BLaER1 treated with 17β-estradiol and CSF1 and Interleukin-3, amounts not matched to agents 10 nM and 100 nM (cell line): ENCODE results near the gene LTBP2.

Source experiments
- H3K27ac ChIP-seq, 11 experiments: shearing (Covaris generic); formaldehyde crosslinking; 2 replicates each; pipeline ENCODE4 v1.8.1; 2022
- H3K27me3 ChIP-seq, 11 experiments: shearing (Covaris generic); formaldehyde crosslinking; 2 replicates each; pipeline ENCODE4 v1.8.1; 2022
- H3K36me3 ChIP-seq, 11 experiments: shearing (Covaris generic); formaldehyde crosslinking; 2 replicates each; pipeline ENCODE4 v1.8.1; 2022
- H3K4me1 ChIP-seq, 10 experiments: shearing (Covaris generic); formaldehyde crosslinking; 2 replicates each; pipeline ENCODE4 v1.8.1; 2022
- H3K4me2 ChIP-seq, 11 experiments: shearing (Covaris generic); formaldehyde crosslinking; 2 replicates each; pipeline ENCODE4 v1.8.1; 2022
- H3K4me3 ChIP-seq, 10 experiments: shearing (Covaris generic); formaldehyde crosslinking; 2 replicates each; pipeline ENCODE4 v1.8.1; 2022
- H3K9ac ChIP-seq, 11 experiments: shearing (Covaris generic); formaldehyde crosslinking; 2 replicates each; pipeline ENCODE4 v1.8.1; 2022
- H3K9me3 ChIP-seq, 11 experiments: shearing (Covaris generic); formaldehyde crosslinking; replicated peaks in 1 of 11; 2 replicates each; pipeline ENCODE4 v1.8.1; 2022
- H4K20me1 ChIP-seq, 11 experiments: shearing (Covaris generic); formaldehyde crosslinking; 2 replicates each; pipeline ENCODE4 v1.8.1; 2022
- Cebpa-rat ChIP-seq, 11 experiments: shearing (Covaris generic); IDR thresholded peaks; 2 replicates each; pipeline ENCODE4 v1.8.1; 2022

LTBP2 gene

DNA sequence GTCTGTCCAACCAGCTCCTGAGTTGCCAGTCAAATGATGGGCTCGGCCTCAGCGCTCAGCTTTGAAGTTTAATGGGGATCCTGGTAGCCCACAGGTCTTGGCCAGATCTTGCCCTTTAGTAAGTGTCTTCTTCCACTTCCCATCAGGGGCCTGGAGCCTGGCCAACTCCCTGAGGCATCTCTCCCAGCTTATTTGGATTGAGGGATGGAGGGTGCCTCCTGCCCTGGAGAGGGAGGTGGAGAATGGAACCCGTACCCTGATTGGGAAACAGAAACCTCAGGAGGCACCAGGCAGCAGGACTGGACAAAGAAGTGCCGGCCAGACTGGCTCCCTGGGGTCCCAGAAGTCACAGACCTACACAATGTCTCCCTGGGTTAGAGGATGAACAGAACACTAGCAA is 40.5 kb upstream of the LTBP2 start:
- TF ChIP-seq Cebpa-rat (IDR thresholded peaks at IDR 0.05) = peak in 1 of 11 experiments; percentile 50; a peak in 1 of 22 replicates
- H3K27me3 ChIP-seq = no peaks in the 10 kb centered on the region
- no peaks in the 10 kb centered on the region for H3K9me3 ChIP-seq
- H3K4me1 ChIP-seq = peaks cover 15 to 30% (median 17%) of the 10 kb centered on the region in 10 experiments
- peaks cover 1 to 35% (median 17%) of the 10 kb centered on the region in 11 experiments; a peak in 14 of 22 replicates for H3K36me3 ChIP-seq
- H3K4me2 ChIP-seq = no peak overlapping the region
- no peak overlapping the region for H3K27ac ChIP-seq
- H3K9ac ChIP-seq = no peak overlapping the region
- H4K20me1 ChIP-seq = peaks cover 0 to 4% (median 0%) of the 10 kb centered on the region in 11 experiments; a peak in 3 of 22 replicates
- H3K4me3 ChIP-seq = no peak overlapping the region

DNA sequence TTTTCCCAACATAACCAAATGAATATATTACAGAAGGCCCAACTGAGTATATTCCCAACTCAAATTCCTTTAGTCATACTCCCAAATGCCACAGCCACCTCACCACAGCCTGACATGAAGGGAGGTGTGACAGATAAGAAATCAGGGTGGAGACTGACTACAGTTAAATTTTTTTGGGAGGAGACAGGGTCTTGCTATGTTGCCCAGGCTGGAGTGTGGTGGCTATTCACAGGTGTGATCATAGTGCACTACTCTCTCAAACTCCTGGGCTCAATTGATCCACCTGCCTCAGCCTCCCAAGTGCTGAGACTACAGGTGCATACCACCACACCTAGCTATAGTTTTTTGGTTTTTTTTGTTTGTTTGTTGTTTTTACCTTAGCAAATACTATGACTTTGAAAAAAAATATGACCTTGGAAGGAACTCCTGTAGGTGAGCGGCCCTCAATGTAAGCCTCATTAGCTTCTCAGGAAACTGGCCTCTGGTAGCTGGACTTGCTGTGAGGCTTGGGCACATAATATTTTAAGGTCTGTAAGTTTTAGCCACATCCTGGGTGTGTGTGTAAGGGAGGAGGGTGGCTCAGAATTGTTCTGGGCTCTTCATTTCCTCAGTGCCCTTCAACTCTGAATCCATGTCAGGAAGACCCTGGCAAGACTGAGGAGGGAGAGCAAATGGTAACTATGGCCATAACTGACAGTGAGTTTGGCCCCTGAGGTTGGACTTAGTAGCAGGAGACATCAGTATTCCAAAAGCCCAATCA is 39.1 kb upstream of the LTBP2 start:
- Histone ChIP-seq H3K4me1 (peaks cover 19 to 34% (median 22%) of the 10 kb centered on the region in 10 experiments), H3K36me3 (peaks cover 0 to 21% (median 5%) of the 10 kb centered on the region in 11 experiments; a peak in 8 of 22 replicates), H3K27me3 (no peaks in the 10 kb centered on the region), H3K9me3 (no peaks in the 10 kb centered on the region), H3K27ac (no peak overlapping the region), H3K4me2 (no peak overlapping the region), H3K9ac (no peak overlapping the region), H3K4me3 (no peak overlapping the region), H4K20me1 (peaks cover 0 to 4% (median 0%) of the 10 kb centered on the region in 11 experiments; a peak in 3 of 22 replicates)
- no peak for TF ChIP-seq Cebpa-rat (IDR thresholded peaks at IDR 0.05)

DNA sequence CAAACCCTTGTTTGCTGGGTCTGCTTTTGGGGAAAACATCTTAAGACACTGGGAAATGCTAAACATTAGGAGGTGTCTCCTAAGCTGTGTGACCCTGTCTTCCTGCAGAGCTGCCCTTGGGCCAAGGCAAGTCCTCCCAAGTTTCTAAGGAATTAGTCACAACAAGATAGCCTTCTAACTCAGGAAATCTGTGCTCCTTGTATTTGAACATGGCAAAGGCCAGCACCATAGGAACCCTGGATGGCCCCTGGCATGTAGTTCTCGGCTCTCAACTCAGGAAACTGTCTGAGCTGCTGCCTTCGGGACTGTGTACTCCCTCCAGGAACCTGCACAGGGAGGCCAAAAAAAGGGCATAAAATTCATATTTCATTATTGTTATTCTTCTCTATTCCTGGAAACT is 37.6 kb upstream of the LTBP2 start:
- Histone ChIP-seq H3K27ac (no peak overlapping the region), H3K36me3 (peaks cover 0 to 17% (median 5%) of the 10 kb centered on the region in 11 experiments; a peak in 4 of 22 replicates), H3K27me3 (no peaks in the 10 kb centered on the region), H3K4me3 (no peak overlapping the region), H3K4me1 (peaks cover 19 to 30% (median 21%) of the 10 kb centered on the region in 10 experiments), H3K9me3 (no peaks in the 10 kb centered on the region), H4K20me1 (peaks cover 0 to 4% (median 0%) of the 10 kb centered on the region in 11 experiments; a peak in 3 of 22 replicates), H3K4me2 (no peak overlapping the region), H3K9ac (no peak overlapping the region)
- TF ChIP-seq Cebpa-rat (IDR thresholded peaks at IDR 0.05) = no peak

DNA sequence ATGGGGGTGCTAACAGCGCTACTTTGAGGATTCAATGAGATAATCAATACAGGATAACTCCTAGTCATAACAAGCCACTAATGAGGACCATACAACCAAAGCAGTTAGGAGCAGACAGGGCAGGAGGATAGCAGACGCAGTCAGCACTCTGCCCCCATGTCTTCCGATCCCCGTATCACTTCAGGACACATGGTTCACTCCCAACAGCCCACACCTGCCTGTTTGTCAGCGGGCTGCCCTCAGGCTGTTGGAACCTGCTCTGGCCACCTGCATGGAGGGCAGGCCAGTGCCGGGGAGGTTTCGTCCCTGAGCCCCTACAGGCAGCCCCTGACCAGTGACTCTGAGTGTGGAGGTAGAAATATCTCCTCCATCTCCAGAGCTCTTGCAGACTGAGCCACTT is 37.1 kb upstream of the LTBP2 start:
- Histone ChIP-seq H3K27ac (no peak overlapping the region), H3K4me1 (peaks cover 19 to 30% (median 21%) of the 10 kb centered on the region in 10 experiments), H3K9ac (no peak overlapping the region), H4K20me1 (peaks cover 0 to 4% (median 0%) of the 10 kb centered on the region in 11 experiments; a peak in 3 of 22 replicates), H3K36me3 (peaks cover 0 to 15% (median 4%) of the 10 kb centered on the region in 11 experiments; a peak in 4 of 22 replicates), H3K4me3 (no peak overlapping the region), H3K4me2 (peak overlapping the region in 4 of 11 experiments; percentile 64 to 82 (median 68); a peak in 4 of 22 replicates), H3K27me3 (no peaks in the 10 kb centered on the region), H3K9me3 (no peaks in the 10 kb centered on the region)
- no peak for TF ChIP-seq Cebpa-rat (IDR thresholded peaks at IDR 0.05)

DNA sequence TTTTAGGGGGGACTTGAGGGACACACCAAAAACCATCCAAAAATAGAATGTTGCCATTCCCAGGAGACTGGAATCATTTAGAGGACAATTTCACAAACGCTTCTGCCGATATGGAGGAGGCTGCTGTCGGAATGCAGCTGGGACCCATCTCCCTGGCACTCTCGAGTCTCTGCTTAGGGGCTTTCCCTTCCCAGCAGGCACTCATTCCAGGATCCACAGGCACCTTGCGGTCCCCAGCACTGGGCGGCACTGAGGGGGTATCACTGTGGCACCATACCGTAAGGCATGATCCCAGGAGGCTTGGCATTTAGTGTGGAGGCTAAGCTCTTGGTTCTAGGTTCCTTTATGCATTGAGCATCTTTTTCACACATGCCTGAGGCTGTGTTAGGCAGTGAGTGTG is 36.6 kb upstream of the LTBP2 start:
- Histone ChIP-seq H3K4me1 (peaks cover 19 to 30% (median 21%) of the 10 kb centered on the region in 10 experiments), H3K4me3 (no peak overlapping the region), H3K9ac (peak overlapping the region in 3 of 11 experiments; percentile 4 to 47 (median 22); a peak in 3 of 22 replicates), H4K20me1 (peaks cover 0 to 4% (median 0%) of the 10 kb centered on the region in 11 experiments; a peak in 3 of 22 replicates), H3K36me3 (peaks cover 0 to 10% (median 4%) of the 10 kb centered on the region in 11 experiments; a peak in 4 of 22 replicates), H3K27ac (no peak overlapping the region), H3K27me3 (no peaks in the 10 kb centered on the region), H3K4me2 (peak overlapping the region; percentile 54 to 82 (median 70); a peak in 21 of 22 replicates), H3K9me3 (no peaks in the 10 kb centered on the region)
- no peak for TF ChIP-seq Cebpa-rat (IDR thresholded peaks at IDR 0.05)

DNA sequence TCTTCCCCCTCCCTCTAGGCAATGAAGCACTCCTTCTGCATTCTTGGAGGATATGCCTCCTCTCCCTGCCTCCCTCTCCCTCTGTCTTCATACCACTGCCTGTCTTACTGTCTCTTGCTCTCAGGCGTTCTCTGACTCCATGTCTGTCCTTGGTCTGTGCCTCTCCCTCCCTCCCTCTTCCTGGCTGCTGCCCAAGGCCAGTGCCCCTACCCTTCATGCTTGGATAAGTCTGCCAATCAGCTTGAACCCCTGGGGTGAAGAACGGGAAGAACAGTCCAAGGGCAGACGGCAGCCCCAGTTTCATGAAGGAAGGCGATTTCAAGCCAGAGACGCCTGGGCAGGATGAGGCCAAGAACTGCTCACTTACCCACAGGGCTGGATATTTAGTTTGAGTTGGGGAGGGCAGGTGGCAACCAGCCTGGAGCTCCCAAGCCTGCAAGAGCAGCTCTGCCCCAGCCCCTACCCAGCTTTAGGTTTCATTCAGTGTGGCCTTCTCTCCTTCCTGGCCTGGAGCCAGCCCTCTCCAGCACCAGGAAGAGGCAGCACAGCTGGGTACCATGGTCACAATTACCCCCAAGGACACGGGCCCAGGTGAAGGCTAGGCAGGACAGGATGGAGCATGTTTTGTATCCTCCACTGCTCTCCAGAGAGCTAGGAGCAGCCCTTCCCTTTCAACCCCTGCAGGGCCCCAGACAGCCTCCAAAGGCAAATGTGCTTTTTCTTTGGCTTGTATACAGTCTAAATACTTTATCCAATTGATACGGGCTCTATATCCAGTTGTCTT is 35.8 kb upstream of the LTBP2 start:
- Histone ChIP-seq H3K9ac (peak overlapping the region in 4 of 11 experiments; percentile 4 to 47 (median 19); a peak in 7 of 22 replicates), H3K36me3 (peaks cover 0 to 4% (median 0%) of the 10 kb centered on the region in 11 experiments; a peak in 1 of 22 replicates), H4K20me1 (peaks cover 0 to 4% (median 0%) of the 10 kb centered on the region in 11 experiments; a peak in 2 of 22 replicates), H3K4me3 (no peak overlapping the region; a peak in 1 of 20 replicates), H3K4me2 (peak overlapping the region; percentile 54 to 82 (median 70)), H3K27ac (peak overlapping the region in 6 of 11 experiments; percentile 7 to 32 (median 12); a peak in 8 of 22 replicates), H3K4me1 (peaks cover 19 to 30% (median 21%) of the 10 kb centered on the region in 10 experiments), H3K9me3 (no peaks in the 10 kb centered on the region), H3K27me3 (no peaks in the 10 kb centered on the region)
- TF ChIP-seq Cebpa-rat (IDR thresholded peaks at IDR 0.05) = no peak

DNA sequence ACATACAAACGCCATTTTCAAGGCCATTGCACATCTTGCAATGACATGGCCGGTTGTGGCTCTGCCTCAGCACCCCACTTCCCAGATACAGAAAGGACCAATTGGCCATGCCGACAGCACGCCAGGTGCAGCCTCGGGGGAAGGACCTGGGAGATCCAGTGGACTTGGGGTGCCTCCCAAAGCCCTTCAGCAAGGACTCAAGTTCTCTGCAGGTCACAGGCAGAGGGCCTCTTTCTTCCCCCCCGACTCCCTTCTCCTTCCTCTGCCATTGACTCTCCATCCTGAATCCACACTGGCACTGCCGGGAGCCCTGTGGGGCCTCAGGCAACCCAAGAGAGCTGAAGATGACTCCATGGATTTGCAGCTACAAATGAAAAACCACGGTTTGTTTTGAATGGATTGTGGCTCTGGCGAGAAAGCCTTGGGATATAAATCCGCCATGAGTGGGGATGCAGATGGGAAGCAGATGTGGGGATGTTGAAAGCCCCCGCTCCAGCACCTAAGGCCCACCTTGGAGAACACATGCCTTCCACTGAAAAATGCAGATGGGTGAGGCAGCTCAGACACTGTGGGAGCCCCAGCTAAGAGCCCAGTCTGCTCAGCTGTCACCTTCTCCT is 35.1 kb upstream of the LTBP2 start:
- Histone ChIP-seq H3K9me3 (no peaks in the 10 kb centered on the region), H3K9ac (no peak overlapping the region), H4K20me1 (peaks cover 0 to 4% (median 0%) of the 10 kb centered on the region in 11 experiments; a peak in 2 of 22 replicates), H3K4me3 (no peak overlapping the region), H3K36me3 (no peaks in the 10 kb centered on the region), H3K27me3 (no peaks in the 10 kb centered on the region), H3K27ac (peak overlapping the region in 4 of 11 experiments; percentile 9 to 32 (median 12); a peak in 3 of 22 replicates), H3K4me2 (peak overlapping the region; percentile 54 to 82 (median 70); a peak in 19 of 22 replicates), H3K4me1 (peaks cover 19 to 30% (median 21%) of the 10 kb centered on the region in 10 experiments)
- TF ChIP-seq Cebpa-rat (IDR thresholded peaks at IDR 0.05) = no peak

DNA sequence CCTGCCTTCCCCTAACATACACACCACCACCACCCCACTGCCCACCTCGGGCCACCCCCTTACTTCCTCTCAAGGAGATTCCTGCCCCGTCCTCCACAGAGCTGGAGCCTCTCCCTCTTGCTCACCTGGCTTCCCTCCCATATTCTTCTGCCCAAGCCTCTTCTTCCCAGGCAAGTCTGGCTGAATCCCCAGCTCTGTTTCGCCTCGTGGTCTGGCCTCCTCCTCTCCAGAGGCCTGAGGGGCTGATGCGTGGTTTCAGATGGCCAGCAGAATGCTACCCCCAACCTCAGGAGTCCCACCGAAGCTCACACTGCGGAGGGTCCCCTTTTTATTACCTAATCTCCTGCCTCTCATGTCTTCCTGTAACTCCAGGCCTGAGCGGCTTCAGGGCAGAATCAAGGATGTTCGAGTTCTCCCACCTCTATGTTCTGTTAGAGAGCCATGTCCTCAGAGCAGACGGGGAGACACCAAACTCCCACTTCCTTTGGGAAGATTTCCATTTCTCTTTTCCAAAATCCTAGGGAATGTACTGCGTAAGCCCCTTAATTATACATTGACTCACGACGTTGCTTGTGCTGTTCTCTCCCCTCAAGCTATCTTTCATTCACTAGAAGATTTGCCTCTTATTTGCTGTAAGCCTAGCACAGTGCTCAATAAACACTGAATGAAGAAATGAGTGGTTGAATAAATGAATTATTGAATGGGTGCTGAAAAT is 33.9 kb upstream of the LTBP2 start:
- no peaks in the 10 kb centered on the region for H3K27me3 ChIP-seq
- no peak overlapping the region; a peak in 1 of 22 replicates for H3K27ac ChIP-seq
- no peaks in the 10 kb centered on the region for H3K9me3 ChIP-seq
- peaks cover 0 to 4% (median 0%) of the 10 kb centered on the region in 11 experiments; a peak in 2 of 22 replicates for H4K20me1 ChIP-seq
- no peak overlapping the region for H3K9ac ChIP-seq
- TF ChIP-seq Cebpa-rat (IDR thresholded peaks at IDR 0.05) = no peak
- peaks cover 19 to 30% (median 21%) of the 10 kb centered on the region in 10 experiments for H3K4me1 ChIP-seq
- H3K4me3 ChIP-seq = no peak overlapping the region
- no peaks in the 10 kb centered on the region for H3K36me3 ChIP-seq
- H3K4me2 ChIP-seq = peak overlapping the region in 2 of 11 experiments; percentile 1 to 10; a peak in 1 of 22 replicates
